Suprapubic skin (tissue), 3 donors: ENCODE measurements around the gene ABLIM3.

Experiments used
- CTCF ChIP-seq, 2 donors: fragments of 200-600 bp in 1 of 2; fragments of 450-650 bp in 1 of 2; sonication (generic) in 1 of 2; IDR thresholded peaks; one replicate each; pipeline ENCODE4 v1.5.1; 2016 to 2019; ENCODE audit warnings: antibody characterized with exemption in 2 of 2, mild to moderate bottlenecking in 1 of 2, moderate library complexity in 1 of 2
- POLR2A ChIP-seq, 2 donors: fragments of 450-650 bp; IDR thresholded peaks; one replicate each; pipeline ENCODE4 v1.6.1; 2017; ENCODE audit warnings: antibody characterized with exemption in 2 of 2, mild to moderate bottlenecking in 2 of 2, moderate library complexity in 2 of 2

DNA sequence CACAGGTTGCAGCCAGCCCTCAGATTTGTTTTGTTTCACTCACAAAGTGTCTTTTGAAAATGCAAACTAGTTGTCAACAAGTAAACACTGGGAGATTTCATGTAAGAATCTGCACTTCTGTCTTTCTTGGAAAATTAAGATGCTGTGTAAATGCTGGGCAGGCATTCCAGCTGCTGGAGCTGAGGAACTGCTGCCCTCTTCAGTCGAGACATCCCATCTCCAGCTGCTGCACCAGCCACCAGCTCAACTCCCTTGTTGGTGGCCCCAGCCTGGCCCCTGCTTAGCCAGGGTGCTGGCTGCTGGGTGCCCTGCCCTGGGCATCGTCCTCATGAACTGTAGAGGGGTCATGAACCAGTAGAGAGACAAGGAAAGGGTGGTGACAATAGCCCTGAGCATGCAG lies 97.2 kb downstream of the ABLIM3 start:
- TF ChIP-seq POLR2A (IDR thresholded peaks at IDR 0.05) = no peak
- no peak for TF ChIP-seq CTCF (IDR thresholded peaks at IDR 0.05)
